NCI-H1105 (cell line): ENCODE data around the gene GSTM5.
"Not testable (repeated sequence)": the region's sequence is repeated elsewhere in the genome, so short reads cannot be mapped to it uniquely, and the experiment has no call there.

ENCODE experiments used
- DNase-seq: peaks from one replicate; lab custom pipeline; 2025; lab: John Stamatoyannopoulos, UW

Gene GSTM5

DNA sequence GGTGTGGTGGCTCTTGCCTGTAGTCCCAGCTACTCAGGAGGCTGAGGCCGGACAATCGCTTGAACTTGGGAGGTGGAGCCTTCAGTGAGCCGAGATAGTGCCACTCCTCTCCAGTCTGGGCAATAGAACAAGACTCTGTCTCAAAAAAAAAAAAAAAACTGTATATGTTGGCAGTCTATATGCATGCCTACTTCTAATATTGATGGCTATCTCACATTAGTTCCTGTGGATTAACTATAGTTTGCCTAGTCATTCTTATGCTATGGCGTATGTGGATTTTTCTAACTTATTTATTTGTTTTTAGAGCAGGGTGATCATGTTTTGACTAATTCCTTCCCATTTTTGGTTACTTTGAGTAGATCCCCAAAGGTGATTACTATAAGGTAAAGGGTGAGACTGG, 15.0 kb upstream of the GSTM5 start:
- DNase-seq, result no peak

DNA sequence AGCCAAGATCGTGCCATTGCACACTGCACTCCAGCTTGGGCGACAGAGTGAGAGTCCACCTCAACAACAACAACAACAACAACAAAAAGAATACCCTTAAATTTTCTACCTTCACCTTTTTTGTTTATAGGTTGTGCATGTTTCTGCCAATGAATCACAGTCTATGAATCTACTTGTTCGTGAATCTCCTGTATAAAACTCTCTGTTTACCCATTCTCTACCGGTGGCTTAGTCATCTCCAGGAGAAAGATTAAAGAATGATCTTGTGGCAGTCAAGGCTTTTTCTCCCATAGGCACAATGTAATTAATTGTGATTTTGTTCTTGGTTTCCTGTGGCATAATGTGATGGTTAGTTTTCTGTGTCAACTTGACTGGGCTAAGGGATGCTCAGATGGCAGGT, 14.2 kb upstream of the GSTM5 start:
- DNase-seq, result not testable (repeated sequence)

DNA sequence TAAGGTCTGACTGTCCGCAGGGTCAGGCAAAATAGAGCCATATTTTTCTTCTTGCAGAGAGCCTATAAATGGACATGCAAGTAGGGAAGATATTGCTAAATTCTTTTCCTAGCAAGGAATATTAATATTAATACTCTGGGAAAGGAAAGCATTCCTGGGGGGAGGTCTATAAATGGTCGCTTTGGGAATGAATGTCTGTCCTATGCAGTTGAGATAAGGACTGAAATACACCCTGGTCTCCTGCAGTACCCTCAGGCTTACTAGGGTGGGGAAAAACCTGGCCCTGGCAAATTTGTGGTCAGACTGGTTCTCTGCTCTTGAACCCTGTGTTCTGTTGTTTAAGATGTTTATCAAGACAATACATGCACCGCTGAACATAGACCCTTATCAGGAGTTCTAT, 9.1 kb upstream of the GSTM5 start:
- not testable (repeated sequence) for DNase-seq

DNA sequence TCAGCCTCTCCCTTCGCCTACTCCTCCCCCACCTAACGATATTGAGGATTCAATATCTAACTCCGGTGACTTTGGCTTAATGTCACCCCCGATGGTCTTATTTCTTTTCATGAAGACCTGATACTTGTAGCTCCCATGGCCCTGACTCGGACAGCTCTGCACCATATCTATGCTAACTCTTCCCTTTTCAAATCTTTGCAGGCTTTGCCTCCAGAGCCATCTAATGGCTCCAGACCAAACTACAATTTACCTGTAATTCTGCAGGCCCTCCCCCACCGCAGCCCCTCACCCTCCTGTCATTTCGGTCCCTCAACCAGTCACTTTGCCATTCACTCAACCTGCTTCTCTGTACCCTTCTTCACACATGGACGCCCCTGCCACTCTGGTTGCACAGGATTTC, 7.9 kb upstream of the GSTM5 start:
- no peak for DNase-seq

DNA sequence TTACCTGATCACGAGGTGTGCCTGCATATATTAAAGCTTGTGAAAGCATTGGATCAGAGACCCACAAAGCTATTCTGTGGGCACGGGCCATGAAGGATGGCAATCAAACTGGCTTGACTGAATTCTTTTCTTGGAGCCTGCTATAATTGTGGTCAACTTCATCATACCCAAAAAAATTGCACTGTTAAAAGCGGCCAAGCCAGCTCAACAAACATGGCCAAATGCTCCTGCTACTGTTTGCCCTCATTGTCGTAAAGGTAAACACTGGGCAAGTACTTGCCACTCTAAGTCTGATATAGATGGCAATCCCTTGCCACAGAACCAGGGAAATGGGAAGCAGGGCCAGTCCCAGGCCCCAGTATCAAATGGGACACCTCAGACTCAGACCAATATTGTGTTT, 6.6 kb upstream of the GSTM5 start:
- DNase-seq, result no peak

DNA sequence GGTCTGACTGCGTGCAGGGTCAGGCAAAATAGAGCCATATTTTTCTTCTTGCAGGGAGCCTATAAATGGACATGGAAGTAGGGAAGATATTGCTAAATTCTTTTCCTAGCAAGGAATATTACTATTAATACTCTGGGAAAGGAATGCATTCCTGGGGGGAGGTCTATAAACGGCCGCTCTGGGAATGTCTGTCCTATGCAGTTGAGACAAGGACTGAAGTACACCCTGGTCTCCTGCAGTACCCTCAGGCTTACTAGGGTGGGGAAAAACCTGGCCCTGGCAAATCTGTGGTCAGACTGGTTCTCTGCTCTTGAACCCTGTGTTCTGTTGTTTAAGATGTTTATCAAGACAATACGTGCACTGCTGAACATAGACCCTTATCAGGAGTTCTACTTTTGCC, 3.1 kb upstream of the GSTM5 start:
- not testable (repeated sequence) for DNase-seq

DNA sequence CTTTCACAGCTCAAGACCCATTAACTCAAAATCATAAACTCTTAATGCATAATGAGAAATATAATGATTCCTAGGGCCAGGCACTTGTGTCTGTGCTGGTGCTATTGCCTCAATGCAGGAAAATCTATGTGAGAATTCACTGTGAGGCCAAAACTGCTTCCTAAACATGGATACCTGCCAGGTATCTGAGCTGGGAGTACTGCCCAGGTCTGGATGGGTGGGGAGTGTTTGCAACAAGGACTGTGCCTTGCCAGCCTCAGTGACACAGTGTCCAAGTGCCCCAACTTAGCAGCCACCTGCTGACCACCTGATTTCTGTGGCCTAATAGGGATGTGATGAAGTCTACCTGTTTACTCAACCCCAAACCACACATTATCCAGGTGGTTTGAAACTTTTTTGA, 2.2 kb upstream of the GSTM5 start:
- not testable (repeated sequence) for DNase-seq

DNA sequence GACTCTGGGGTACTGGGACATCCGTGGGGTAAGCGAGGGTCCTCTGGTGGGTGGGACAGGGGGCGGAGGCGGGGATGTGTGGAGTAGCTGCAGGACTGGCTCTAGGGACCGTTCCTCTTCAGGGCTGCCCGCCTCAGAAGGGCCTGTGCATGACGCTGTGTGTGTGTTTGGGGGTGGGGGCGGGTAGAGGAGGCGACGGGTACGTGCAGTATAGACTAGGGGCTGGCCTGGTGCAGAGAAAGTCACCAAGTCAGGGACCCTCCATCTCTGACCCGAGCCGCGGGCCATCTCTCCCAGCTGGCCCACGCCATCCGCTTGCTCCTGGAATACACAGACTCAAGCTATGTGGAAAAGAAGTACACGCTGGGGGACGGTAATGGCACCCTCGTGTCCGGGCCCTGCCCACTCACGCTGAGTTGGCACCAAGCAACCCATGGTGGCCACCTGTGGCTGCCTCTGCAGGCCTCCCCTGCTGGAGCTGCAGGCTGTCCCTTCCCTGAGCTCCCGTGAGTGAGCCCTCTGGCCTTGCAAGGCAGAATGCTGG, 342 bp downstream of the GSTM5 start:
- no peak for DNase-seq

DNA sequence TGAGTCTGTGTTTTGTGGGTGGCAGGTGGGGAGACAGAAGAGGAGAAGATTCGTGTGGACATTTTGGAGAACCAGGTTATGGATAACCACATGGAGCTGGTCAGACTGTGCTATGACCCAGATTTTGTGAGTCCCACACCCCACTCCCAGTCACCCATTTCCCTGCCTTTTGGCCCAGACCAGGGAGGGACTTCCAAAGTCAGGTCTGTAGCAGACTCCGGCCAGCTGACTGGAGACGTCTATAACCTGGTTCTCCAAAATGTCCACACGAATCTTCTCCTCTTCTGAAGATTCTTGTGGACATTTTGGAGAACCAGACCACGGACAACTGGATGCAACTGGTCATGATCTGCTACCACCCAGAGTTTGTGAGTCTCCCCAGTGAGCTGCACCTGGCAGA, 1.6 kb downstream of the GSTM5 start:
- DNase-seq, result no peak

DNA sequence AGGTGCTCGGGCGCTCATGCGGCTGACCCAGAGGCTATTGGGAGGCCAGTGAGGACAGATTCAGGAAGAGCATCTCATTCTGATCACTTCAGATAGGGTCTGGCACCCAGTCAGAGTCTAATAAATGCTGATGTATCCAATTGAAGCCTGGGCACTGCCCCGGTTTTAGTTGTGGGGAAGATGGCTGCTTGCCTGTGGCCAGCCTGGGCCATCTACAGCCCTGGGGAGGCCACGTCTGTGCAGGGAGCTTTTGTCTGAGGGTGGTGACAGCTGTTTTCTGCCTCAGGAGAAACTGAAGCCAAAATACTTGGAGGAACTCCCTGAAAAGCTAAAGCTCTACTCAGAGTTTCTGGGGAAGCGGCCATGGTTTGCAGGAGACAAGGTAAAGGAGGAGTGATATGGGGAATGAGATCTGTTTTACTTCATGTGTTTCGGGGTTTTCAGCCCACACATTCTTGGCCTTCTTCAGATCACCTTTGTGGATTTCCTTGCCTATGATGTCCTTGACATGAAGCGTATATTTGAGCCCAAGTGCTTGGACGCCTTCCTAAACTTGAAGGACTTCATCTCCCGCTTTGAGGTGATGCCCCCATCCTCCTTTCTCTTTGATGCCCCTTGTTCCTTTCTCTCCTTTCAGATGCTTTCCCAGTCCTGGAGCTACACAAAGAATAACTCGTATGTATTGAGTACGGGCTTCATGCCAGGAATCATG, 2.8 kb downstream of the GSTM5 start:
- DNase-seq, result no peak

DNA sequence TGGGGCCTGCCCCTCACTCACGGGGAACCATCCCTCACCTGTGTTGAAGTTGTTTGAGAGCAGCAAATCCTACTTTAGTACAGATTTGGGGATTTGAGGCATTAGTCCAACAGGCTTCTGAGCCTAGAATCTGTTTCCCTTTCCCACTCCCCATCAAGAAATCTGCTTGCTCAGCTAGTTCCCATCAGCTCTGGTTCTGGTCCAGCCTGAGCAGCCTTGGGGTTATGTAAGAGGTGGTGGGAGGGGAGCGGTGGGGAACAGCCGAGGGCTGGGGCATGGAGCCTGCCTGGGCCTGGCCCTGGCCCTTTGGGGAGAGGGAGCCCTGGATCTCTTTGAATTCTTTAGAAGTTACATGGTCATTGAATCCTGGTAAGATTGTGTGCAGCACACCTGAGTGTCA, 4.1 kb downstream of the GSTM5 start:
- DNase-seq, result no peak

DNA sequence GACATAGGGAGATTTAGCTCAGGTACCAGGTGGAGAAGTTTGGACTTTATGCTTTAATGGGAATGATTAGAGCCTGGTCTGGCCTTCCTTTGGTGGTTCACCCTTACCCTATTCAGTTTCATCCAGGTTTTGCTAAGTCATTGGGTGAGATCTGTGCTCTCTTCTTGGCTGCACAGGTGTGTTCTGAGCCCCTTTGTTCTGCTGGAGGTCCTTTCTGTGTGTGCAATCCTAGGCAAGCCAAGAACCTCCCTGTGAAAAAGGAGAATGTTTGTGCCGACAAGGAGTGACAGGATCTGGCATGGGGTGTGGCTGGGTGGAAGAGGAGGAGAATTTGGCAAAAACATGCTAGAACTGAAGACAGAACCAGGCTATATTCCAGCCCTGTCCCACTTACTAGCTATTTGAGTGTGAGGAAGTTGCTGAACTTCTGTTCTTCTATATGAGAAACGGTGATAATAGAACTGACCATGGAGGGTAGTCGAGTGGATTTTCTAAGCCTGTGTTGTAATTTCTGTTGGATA, 4.6 kb downstream of the GSTM5 start:
- no peak for DNase-seq

DNA sequence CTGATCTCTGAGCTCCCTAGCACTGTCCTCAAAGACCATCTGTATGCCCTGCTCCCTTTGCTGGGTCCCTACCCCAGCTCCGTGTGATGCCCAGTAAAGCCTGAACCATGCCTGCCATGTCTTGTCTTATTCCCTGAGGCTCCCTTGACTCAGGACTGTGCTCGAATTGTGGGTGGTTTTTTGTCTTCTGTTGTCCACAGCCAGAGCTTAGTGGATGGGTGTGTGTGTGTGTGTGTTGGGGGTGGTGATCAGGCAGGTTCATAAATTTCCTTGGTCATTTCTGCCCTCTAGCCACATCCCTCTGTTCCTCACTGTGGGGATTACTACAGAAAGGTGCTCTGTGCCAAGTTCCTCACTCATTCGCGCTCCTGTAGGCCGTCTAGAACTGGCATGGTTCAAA, 5.7 kb downstream of the GSTM5 start:
- DNase-seq, result no peak

DNA sequence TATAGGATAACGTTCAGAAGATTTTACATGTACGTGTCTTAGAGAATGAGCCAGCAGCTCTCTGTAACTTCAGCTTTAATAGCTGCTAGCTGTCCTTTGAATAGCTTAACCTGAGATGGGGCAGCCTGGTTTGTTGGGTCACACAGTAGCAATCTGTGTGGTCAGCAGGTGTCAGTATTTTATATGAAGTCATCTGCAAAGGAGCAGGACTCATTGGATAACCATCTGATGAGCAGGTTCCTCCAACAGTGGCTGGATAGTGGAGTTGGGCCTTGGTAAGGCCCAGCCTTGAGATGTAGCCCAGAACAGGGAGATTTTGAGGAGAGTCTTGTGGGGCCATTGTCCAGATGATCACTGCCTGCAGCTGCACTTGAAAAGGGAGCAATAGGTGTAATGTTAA, 6.4 kb downstream of the GSTM5 start:
- DNase-seq, result no peak

DNA sequence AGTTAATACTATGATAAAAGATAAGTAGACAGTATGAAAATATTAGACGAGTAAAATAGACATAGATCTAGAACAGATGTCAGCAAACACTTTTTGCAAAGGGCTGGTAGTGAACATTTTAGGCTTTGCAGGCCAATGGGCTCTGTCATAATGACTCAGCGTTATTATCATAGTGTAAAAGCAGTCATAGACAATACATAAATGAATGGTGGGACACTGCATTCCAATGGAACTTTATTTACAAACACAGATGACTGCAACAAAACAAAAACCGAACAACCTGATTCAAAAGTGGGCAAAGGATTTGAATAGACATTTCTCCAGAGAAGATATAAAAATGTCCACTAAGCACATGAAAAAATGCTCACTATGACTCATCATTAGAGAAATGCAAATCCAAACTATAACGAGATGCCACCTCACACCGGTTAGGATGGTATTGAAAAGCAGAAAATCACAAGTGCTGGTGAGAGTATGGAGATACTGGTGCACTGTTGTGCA, 7.3 kb downstream of the GSTM5 start:
- no peak for DNase-seq

DNA sequence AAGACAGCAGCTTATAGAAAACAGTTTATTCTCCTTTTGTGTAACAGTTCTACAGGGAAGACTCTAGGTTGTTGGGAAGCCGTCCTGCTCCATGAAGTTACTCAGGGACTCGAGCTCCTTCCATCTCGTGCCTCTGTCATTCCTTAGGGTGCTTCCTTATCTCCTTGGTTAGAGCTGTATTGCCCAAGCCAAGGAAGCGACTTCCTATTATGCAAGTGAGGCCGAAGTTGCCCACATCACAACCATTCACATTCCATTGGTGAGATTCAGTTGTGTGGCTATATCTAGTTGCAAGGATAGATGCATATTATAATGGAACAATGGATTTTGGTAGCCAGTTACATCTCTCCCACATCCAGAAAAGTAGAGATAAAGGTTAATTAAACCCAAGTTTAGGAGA, 9.0 kb downstream of the GSTM5 start:
- DNase-seq, result no peak

DNA sequence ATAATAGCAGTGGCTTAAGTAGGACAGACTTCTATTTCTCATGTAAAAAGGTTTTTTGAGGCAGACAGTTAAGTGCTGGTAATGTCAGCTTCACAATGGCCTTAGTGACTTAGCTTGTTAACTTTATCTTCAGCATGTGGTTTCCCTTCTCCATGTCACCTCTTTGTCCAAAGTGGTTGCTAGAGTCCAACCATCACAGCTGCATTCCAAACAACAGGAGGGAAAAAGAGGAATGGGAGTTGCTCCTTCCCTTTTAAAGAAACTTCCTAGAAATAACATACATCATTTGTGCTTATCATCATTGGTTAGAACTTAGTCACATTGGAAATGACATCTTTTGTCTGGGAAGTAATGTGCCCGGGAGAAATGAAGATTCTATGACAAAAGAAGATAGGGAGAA, 9.9 kb downstream of the GSTM5 start:
- no peak for DNase-seq

DNA sequence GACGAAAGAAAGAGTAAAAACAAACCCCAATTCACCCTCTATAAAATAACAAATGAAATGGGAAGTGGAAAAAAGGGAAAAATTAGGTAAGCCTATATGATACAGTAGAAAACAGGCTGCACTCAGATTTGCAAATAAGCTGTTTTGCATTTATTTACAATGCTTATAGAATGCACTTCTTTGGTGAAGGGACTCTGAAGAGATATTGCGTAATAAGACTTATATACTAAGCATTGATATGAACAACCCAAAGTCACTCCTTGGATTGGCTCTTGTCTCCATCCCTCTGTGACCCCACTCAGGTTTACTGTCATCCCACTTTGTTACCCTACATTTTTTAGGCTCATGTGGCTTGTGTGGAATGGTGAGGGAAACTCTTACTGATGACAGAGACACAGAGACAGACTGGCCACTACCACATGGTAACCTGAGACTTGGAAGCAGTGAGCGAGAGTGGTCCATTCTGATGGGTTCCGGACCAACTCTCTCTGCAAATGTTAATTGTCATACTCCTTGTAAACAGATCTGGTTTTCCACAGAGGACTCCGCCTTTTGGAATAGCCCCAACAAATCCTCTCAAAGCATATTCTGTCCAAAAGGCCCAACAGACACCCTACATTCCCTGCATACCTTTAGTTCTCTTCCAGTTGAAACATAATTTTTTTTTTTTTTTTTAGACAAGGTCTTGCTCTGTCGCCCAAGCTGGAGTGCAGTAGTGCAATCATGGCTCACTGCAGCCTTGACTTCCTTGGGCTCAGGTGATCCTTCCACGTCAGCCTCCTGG, 11.0 kb downstream of the GSTM5 start:
- no peak for DNase-seq

DNA sequence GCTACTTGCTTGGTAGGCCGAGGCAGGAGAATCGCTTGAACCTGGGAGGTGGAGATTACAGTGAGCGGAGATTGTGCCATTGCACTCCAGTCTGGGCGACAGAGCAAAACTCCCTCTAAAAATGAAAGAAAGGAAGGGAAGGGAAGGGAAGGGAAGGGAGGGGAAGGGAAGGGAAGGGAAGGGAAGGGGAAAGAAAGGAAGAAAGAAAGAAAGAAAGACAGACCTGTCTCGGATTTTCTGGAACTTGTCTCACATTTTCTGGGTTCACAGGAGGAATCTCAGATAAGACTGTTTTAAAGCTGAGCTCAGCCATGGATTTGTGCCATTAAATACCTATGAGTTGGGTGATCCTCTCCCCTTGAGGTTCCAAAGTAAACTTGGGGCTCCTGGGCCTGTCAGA, 12.9 kb downstream of the GSTM5 start:
- no peak for DNase-seq

DNA sequence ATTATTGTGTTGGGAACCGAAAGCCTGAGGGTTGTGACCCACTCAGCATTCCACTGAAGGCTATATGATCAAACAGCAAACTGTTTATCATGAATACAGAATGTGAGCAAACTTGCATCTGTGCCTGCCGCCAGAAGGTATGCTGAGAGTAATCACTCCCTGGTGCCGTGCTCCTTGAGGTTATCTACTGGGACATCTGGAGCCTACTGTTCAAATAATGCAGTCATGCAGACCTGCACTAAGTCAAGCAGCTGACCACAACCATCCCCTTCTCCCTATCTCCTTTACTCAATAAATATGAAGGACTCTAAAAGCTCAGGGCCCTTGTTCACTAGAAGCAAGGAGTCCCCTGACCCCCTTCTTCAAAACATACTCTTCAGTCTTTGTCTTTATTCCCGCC, 13.5 kb downstream of the GSTM5 start:
- no peak for DNase-seq

DNA sequence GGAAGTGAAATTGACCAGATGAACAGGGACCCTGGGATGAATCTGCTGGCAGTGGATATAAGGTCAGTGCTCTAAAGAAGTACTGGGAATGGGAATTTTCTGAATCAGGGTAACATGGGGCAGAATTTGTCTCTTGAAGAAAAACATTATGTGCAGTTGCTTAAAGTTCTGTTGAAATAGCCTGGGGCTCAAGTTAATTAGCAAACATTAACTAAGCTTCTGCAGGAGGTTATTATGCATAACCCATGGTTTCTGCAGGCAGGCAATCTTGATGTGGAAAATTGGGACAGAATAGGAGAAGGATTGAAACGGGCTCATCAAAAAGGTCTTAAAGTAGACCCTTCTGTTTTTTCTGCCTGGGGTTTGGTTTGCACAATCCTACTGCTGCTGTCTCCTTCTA, 14.0 kb downstream of the GSTM5 start:
- DNase-seq, result no peak

DNA sequence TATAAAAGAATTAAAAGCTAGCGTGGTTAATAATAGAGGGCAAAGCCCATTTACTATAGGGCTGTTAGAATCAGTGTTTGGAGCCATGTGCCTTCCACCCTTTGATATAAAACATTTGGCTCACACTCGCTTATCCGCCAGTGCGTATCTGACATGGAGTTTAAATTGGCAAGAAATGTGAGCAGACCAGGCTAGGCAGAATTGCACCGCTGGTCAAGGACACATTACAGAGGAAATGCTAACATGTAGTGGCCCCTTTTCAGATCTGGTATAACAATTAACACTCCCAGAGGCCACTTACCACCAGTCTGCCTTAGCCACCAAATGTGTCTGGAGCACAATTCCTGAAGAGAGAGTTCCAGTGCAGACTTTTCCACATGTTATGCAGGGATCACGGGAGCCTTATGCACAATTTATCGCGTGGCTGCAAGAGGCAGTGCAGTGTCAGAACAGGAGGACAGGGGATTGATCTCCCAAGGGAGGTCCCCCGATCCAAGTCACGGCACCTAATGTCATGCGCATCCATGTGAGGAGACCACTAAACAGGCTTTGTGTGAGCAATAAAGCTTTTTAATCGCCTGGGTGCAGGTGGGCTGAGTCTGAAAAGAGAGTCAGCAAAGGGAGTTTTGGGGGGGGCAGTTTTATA, 14.8 kb downstream of the GSTM5 start:
- no peak for DNase-seq

DNA sequence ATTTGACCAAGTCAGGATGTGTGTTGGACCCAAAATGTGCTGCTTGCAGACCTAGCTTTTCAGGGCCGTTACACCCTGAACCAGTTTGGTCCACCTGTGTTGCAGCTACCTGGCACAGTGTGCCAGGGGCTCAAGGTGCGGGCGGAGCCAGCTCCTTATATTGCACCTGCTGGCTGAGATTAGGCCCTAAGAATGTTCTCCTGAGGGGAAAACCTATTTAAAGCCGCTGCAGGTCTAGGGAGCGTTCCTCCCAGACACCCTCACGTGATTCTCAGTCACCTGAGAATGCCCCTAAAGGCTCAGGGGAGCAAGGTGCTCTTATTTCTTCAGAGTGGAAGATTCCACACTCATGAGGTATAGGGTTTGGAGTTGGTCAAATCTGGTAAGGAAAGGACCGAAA, 16.8 kb downstream of the GSTM5 start:
- no peak for DNase-seq
